Non-pigmented ciliary epithelial cell (primary cell): Measurements from ENCODE around the gene NPPB.

ENCODE experiments used
- DNase-seq: peaks from one replicate; pipeline ENCODE4 v3.0.0-alpha.2; 2010; ENCODE audit warnings: low read depth

The NPPB gene

DNA sequence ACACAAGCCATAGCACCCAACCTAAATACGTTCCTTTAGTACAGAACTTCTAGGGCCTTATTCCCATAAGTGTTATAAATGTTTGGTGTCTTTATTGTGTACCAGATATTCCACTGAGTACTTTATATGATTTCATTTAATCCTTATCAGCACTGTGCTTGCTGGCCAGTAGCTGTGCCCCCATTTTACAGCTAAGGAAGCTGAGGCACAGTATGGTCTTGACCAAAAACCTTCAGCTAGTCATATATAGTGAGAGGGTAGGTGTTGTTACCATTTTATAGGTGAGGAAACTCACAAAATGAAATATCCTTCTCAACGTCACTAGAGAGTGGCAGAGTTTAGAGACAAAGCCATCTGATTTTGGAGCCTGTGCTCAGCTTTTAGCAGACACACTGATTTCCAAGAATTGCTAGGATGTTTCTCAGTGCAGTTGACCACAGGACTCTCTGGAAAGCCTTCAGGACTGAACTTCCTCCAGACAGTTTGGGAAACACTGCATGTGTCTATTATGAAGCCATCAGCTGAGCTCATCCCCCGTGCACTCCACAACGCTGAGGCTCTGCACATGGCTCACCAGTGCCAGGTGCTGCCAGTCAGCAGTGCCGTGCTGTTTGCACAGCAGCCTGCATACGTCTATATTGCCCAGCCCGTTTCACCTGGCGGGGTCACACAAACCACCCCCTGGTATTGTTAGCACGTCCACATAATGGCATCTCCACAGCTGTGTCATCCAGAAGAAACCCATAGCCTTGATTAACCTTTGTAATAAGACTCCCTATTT, 26.6 kb downstream of the NPPB start:
- DNase-seq, result no peak

DNA sequence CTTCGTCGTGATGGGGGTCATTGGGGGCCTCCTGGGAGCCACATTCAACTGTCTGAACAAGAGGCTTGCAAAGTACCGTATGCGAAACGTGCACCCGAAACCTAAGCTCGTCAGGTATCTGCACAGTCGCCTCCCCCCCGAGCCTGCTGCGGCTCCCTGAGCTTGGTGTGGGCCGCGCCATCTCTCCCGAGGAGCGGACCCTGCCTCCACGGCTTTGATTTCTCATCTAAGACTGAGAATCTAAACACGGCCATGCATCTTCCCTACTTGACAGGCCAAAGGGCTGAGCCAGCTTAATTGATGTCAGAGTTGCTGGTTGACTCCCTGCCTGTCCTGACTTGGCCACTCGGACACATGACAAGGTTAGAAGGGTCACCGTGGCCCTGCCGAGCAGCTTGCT, 30.2 kb downstream of the NPPB start:
- DNase-seq, result no peak

DNA sequence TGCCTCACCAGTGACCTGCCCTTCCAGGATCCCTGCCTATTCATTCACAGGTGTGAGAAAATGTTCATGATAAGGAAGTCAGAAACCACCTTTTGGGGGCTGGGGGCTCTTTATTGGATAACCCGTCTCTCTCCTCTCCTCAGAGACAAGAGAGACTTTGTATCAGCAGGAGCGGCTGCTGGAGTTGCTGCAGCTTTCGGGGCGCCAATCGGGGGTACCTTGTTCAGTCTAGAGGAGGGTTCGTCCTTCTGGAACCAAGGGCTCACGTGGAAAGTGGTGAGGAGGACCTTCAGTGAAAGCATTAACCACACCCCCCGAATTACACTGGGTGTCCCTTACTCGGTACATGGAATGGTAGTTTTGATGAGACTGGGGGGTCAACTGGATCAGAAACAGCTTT, 31.8 kb downstream of the NPPB start:
- DNase-seq, result no peak

DNA sequence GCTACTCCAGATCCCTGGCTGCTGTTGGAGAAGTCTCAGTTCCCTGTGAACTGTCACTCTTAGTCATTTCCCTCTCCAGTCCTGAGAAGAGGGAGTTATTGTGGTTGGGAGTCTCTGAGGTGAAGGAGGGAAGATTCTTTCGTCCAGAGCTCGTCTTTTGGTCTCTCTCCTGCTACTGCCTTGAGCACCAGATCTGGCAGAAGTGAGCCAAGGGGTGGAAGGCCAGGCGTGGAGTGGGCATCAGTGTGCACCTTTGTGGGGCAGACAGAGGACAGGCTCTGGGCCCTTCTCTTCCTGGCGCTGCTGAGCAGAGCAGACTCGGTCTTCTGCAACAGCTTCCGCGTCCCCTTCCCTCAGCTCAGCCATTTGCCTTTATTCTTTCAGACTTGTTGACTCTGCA, 33.6 kb downstream of the NPPB start:
- DNase-seq, result no peak

DNA sequence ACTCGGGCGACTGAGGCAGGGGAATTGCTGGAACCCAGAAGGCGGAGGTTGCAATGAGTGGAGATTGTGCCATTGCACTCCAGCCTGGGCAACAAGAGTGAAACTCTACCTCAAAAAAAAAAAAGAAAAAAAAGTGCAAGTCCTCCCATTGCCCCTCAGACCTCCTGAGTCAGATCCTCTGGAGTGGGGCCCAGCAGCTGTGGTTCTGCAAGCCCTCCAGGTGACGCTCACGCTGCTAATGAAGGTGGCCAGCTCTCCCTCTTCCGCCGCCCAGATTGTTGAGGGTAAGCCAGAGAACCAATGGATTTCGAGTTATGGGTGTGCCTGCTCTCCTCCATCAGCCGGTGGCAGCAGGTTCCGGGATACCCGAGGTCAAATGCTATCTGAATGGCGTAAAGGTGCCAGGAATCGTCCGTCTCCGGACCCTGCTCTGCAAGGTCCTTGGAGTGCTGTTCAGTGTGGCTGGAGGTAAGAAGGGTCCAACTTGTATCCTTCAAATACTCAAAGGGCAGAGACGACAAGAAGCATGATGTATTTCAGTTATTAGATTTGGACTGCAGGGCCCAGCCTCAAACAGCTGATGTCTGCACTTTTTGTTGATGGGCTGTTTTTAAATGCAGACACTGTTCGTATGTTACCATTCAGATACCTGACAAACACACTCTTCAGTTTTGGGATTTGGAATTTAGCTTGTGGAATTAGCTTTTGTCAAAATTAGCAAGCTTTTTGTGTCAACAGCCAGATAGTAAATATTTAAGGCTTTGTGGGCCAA, 35.2 kb downstream of the NPPB start:
- no peak for DNase-seq

- DNase-seq, result no peak
These were observed 36.7 kb downstream of the NPPB start for GRCh38 chr1:11822091-11822490.

DNA sequence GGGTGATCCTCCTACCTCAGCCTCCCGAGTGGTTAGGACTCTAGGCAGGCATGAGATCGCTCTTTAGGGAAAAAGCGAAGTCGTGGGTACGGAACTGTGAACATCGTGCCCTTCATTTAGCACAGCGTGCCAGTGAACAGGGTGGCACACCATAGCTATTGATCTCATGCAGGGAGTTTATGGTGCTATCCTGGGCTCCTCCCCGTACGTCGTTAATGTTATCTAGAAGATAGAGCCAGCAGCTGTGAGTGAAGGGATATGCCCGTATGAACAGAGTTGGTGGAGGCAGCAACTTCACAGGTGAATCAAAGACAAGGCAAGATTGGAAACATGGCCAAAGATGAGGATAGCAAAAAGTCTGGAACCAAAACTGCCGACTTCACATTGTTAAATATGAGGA, 41.6 kb downstream of the NPPB start:
- DNase-seq, result no peak

- DNase-seq, result no peak
These were observed 45.7 kb downstream of the NPPB start for GRCh38 chr1:11813021-11813420.
